Measurements from ENCODE around the gene EHBP1L1. TPM values are rescaled to one million over a fixed set of nuclear protein-coding genes. Genes with fewer than 3 reads are reported as not detected.

EHBP1L1 gene
- total RNA-seq, 1 donor from 2014 or later, result 9.7 TPM

DNA sequence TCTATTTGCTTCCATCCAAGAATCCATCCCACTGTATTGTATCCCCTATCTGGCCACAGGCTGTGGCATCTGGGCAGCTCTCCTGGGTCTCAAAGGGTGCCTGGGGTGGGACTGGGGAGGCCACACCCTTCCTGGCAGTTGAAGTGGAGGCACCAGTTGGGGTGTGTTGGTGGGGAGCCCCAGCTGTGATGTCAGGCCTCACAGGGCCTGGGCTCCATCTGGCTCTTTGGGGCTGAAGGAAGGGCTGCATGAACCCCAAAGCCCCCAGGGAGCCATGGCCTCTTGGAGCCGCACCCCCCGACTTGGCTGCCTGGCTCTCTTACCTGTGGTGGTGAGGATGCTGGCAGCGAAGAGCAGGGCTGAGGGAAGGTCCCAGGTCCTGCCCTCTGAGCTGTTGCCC is 19.3 kb downstream of the EHBP1L1 start:
- DNase-seq, result no peak

GRCh38 chr11:65595543-65596281 is 19.9 kb downstream of the EHBP1L1 start, which contains the start of gene KCNK7:
Gene KCNK7 (minus strand): TSS chr11:65595800. CDS start chr11:65595772, 28 bp downstream.
- no peak for DNase-seq

DNA sequence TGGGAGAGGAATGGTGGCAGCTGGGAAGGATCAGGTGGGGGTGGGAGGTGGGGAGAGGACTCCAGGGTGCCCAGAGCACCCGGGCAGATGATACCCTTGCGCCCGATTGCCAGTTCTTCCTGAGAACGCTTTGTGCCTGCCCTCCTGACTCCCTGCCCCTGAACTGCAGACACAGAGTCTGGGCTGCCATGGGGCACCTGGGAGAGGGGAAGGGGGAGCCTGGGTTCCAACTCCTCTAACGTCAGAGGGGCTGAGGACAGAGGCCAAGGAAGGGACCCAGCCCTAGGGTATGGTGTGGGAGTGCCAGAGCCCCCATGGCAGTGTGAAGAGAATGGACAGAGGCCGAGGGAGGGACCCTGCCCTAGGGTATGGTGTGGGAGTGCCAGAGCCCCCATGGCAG is 20.7 kb downstream of the EHBP1L1 start:
- no peak for DNase-seq

- DNase-seq, result no peak
Measured at GRCh38 chr11:65598258-65598699, 22.4 kb downstream of the EHBP1L1 start.

DNA sequence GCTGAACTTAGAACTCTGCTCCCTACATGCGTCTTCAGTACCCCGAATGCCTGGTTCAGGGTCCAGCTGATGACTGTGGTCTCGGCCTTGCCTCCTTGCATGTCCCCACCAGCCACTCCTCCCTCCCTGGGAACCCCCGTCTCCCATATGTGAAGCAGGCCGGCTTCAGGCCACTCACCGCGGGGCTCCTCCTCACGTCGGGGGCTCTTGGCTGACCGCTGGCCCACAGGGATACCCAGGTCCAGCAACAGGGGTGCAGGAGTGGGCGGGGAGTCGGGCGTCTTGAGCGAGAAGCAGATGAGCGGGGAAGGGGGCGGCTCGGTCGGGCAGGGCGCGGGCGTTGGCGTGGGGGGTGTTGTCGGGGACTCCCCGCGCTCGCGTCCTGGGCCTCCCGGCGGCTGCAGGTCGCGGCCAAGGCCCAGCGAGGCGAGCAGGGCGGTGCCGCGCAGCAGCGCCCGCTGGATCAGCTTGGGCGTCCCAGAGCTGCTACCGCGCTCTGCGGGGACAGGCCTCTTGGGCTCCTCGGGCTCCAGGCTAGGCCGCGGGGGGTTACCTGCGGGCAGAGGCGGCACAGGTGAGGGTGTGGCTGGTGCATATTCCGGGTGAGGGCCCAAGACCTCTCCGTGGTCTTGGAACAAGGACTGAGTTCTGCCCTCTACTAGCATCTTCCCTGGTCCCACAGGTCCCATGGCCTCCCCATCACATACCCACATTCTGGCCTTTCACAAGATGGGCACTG is 23.5 kb downstream of the EHBP1L1 start:
- no peak for DNase-seq

DNA sequence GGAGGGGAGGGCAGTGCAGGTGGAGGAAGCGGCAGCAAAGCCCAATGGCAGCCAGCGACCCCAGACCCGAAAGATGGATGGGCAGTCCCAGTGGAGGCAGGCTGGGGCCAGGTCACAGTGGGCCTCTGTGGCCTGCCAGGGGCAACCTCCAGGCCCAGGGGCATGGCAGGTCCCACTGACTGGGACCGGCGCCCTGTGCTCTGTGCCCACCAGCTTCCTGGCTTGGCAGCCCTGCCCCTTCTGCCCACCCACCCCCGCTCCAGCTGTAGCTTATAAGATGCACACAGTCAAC is 24.0 kb downstream of the EHBP1L1 start:
- DNase-seq, result no peak

DNA sequence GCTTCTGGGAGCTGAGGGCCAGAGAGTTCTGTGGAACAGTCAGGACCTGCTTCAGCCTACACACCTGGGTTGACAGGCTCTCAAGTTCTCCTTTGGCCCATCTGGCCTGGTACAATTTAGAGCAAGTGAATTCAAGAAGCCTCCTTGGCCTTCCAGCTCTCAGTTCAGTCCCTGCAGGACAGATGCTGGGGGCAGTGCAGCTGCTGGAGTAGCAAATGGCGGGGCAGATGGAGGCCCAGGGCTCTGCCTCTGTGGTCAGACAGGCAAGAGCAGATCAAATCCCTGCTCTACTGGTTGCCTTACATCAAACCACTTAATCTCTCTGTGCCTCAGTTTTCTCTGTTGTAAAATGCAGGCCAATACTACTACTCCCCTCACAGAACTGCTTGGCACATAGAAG is 28.4 kb downstream of the EHBP1L1 start:
- no peak for DNase-seq

- DNase-seq, result peak; percentile 94
Measured at GRCh38 chr11:65606876-65607613, 31.2 kb downstream of the EHBP1L1 start.

- DNase-seq, result no peak
Measured at GRCh38 chr11:65607614-65608426, 32.0 kb downstream of the EHBP1L1 start.

DNA sequence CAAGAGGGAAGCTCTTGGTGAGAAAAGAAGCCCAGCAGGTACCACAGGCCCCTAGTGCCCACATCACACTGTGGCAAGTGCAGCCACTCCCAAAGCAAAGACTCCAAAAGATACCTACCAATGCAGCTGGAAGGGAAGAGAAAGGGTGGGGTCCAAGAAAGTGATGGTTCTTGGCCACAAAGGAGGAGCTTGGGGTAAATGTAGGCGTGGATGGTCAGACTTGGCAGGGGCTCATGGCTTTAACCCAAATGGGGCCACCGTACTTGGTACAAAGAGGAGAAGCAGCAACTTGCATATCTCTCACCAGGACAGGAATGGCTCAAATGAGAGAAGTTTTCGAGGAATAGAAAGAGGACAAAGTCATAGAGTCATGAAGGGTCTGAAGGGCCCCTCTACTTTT is 33.4 kb downstream of the EHBP1L1 start:
- no peak for DNase-seq

GRCh38 chr11:65609665-65610064 is 33.8 kb downstream of the EHBP1L1 start:
- no peak for DNase-seq

GRCh38 chr11:65610404-65610803 is 34.6 kb downstream of the EHBP1L1 start:
- no peak for DNase-seq

GRCh38 chr11:65611028-65611757 is 35.3 kb downstream of the EHBP1L1 start:
- peak; percentile 64 for DNase-seq

GRCh38 chr11:65611758-65612603 is 36.1 kb downstream of the EHBP1L1 start:
- no peak for DNase-seq

GRCh38 chr11:65612691-65613090 is 36.8 kb downstream of the EHBP1L1 start:
- no peak for DNase-seq

- no peak for DNase-seq
Measured at GRCh38 chr11:65613091-65613928, 37.5 kb downstream of the EHBP1L1 start.

DNA sequence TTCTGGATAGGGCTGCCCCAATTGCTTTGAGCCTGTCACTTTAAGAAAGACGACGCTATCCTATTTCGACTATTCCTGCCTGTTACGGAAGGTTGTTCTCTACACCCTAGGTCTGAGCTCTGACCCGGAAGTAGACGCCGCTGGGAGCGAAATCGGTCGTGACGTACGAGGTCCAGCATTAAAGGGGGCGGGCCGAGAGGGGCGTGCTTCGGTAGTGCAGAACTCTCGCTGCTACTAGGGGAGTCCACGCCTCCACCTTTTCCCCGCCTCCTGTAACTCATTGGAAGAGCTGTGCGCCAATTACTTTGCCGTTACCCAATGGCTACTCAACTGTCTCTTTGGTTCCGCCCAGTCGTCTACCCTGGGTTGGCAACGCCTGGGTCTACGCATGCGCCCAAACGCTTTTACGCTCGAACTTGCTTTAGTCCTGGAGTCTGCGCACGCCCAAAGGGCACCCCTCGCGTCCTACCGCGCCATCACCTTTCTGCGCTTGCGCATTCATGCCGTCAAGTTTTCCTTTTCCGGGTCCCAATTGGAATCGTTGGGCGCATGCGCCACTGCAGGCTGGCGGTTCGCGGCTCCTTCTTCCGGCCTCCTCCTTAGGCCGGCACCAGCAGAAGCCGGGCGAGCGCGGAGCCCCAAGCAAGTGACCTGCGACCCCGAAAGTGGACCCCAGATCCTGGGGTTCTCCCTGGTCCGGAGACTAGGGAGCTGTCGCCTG is 39.5 kb downstream of the EHBP1L1 start, which contains the start of gene PCNX3:
PCNX3 (plus strand) TSS at position 548 of the 721 bp plus-strand sequence. CDS start 536 bp downstream, outside the sequence.
- peak; percentile 100 for DNase-seq

DNA sequence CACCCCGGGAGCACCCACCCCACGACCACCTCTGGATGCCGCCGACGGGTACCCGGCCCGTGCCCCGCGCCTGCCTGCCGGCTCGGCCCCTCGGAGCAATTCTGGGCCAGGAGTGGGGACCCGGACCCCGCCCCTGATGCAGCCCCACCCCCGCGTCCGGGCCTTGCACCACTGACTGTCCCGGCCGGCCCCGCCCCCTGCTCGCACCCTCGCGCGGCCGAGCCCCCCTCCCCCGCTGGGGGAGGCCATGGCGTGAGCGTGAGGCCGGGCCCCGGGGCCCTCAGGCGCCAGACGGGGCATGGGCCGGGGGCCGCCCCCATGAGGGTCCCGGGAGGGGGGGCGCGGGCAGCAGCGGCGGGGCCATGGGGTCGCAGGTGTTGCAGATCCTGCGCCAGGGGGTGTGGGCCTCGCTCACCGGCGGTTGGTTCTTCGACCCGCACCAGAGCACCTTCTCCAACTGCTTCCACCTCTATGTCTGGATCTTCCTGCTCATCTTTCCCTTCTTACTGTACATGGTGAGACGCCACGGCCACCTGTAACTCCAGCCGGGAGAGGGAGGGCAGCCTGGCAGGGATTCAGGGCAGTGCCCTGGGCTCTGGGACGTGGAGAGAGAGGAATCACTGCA is 40.2 kb downstream of the EHBP1L1 start:
- DNase-seq, result no peak

All from occipital lobe (tissue), 2 donors.